H1 (cell line): ENCODE measurements around the gene HOXD12.

Source experiments
- CTCF ChIP-seq, 3 experiments: IDR thresholded peaks; 1 replicate in 2 of 3; 2 replicates in 1 of 3; pipeline versions ENCODE4 v1.5.1 to v1.6.1; 2011; ENCODE audit warnings: low read length in 3 of 3, mild to moderate bottlenecking in 3 of 3, inconsistent platforms in 2 of 3, low read depth in 1 of 3, moderate library complexity in 1 of 3; ENCODE audit not compliant: insufficient read depth in 1 of 3; ENCODE audit errors: control extremely low read depth in 1 of 3
- POLR2A ChIP-seq, 2 experiments: IDR thresholded peaks; 1 replicate in 1 of 2; 2 replicates in 1 of 2; pipeline ENCODE4 v1.6.1; 2011; ENCODE audit warnings: low read depth in 2 of 2, low read length in 2 of 2, mild to moderate bottlenecking in 2 of 2; ENCODE audit errors: control extremely low read depth in 1 of 2
- RAD21 ChIP-seq, 2 experiments: IDR thresholded peaks in 1 of 2; conservative IDR thresholded peaks in 1 of 2; 2 replicates each; pipeline ENCODE4 v1.6.1; 2011; ENCODE audit warnings: low read depth in 2 of 2, low read length in 2 of 2, improper control_type of control experiment in 1 of 2, inconsistent platforms in 1 of 2, mild to moderate bottlenecking in 1 of 2, moderate library complexity in 1 of 2
- SRF ChIP-seq: IDR thresholded peaks from 2 replicates; pipeline ENCODE4 v1.6.1; 2011; ENCODE audit warnings: mild to moderate bottlenecking, low read depth, low read length, moderate library complexity
- TAF7 ChIP-seq: optimal IDR thresholded peaks from 2 replicates; pipeline ENCODE3; 2011; ENCODE audit warnings: low read depth, mild to moderate bottlenecking, inconsistent platforms, low read length, moderate library complexity, borderline replicate concordance
- USF2 ChIP-seq: IDR thresholded peaks from 2 replicates; pipeline ENCODE4 v1.6.1; 2011; ENCODE audit warnings: low read length, improper control_type of control experiment
- ZNF274 ChIP-seq: IDR thresholded peaks from 2 replicates; pipeline ENCODE4 v1.7.0; 2012; ENCODE audit warnings: low read length, borderline replicate concordance; ENCODE audit errors: extremely low read depth

GRCh38 chr2:176120364-176121189 lies 21.0 kb downstream of the HOXD12 start:
- no peak for TF ChIP-seq CTCF (IDR thresholded peaks at IDR 0.05; ENCODE audit: control extremely low read depth in 1 of 3, insufficient read depth in 1 of 3, low read depth in 1 of 3, low read length in 3 of 3)
- TF ChIP-seq TAF7 = no peak
- TF ChIP-seq RAD21 (IDR thresholded peaks at IDR 0.05 in 1 of 2, conservative IDR thresholded peaks at IDR 0.05 in 1 of 2; ENCODE audit: low read depth in 2 of 2, low read length in 2 of 2) = no peak
- TF ChIP-seq SRF = no peak
- TF ChIP-seq ZNF274 = no peak
- TF ChIP-seq USF2 = no peak
- TF ChIP-seq POLR2A (IDR thresholded peaks at IDR 0.05; ENCODE audit: control extremely low read depth in 1 of 2, low read depth in 2 of 2, low read length in 2 of 2) = no peak
